H54 (cell line): Measurements from ENCODE around the gene SETD4.

Source experiments
- DNase-seq: peaks from one replicate; pipeline ENCODE4 v3.0.0; 2011; ENCODE audit warnings: low spot score, mixed read lengths; ENCODE audit not compliant: insufficient read length
- FAIRE-seq: peaks from 3 replicates; lab custom pipeline; 2011; peaks lifted over from hg19 to GRCh38; lab: Jason Lieb, UNC
- POLR2A ChIP-seq: IDR thresholded peaks from 2 replicates; pipeline ENCODE4 v1.6.1; 2011; ENCODE audit warnings: low read depth, mild to moderate bottlenecking, low read length

Gene SETD4

DNA sequence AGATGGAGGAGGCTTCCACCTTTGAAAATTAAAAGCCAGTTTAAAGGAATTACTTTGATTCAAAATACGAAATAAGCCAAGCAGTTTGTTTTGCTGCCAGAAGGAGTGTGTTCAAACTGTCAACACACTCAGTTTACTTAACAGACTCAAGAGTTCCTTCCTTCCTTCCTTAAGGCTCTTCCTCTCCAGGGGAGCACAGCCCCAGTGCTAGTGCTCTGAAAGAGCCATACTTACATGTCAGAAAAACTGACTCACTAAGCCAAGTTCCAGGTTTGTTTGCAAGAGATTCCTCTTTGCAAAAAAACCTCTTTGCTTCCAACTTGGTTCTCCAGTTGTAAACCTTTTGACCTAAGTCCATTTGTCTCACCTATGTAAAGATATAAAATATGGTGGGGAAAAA is 14.3 kb downstream of the SETD4 start:
- TF ChIP-seq POLR2A, result no peak
- FAIRE-seq (no peak), DNase-seq (no peak)

DNA sequence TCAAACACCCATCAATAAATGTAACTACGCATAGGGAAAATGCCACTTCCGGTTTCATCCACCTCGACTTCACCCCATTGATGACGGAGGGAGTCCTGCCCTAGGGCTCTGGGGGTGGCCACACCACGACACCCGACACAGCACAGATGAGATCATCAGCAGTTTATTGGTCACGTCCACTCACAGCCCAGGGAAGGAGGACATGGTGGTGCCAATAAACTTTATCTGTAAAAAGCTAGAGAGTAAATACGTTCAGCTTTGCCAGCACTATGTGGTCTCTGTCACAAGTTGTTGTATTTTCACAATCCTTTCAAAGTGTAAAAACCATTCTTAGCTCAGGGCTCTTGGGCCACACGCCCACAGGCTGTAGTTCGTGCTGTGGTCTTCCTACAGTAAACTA is 16.3 kb downstream of the SETD4 start:
- no peak for DNase-seq
- no peak for TF ChIP-seq POLR2A
- no peak for FAIRE-seq

DNA sequence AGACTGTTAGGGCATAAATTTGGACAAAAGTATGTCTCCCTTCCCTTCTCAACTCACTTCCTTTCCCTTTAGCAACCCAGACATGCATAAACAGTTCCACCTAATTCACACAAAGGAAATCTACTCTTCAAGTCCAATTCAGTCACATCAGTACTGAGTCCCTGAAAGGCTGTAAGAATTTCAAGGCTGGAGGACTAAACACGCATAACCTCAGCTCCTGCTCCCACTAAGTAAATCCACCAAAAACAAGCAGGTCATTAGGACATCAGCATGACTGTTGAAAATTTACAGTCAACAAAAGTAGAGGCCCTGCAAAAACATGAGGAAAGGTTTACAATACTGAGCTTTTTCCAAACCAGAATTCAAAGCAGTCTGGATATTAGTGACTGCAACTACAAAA is 18.4 kb downstream of the SETD4 start:
- DNase-seq (no peak), FAIRE-seq (no peak)
- no peak for TF ChIP-seq POLR2A

DNA sequence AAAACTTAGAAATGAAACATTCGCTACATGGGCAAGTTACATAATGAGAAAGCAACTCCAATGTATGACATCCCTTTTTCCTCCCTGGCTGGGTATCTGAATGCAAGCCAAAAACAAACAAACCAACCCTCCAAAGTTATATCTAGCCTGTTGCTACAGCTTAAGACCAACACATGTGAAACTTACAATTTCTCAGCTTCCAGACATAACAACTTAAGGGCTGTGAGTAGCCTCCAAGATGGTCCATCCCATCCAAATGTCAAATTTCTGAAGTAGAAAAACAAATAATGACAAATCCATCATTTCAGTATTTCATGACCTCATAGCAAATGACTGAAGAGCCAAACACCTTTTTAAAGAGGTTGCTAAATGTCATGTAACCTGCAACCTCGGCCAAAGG is 19.9 kb downstream of the SETD4 start:
- TF ChIP-seq POLR2A, result no peak
- FAIRE-seq (no peak), DNase-seq (no peak)

DNA sequence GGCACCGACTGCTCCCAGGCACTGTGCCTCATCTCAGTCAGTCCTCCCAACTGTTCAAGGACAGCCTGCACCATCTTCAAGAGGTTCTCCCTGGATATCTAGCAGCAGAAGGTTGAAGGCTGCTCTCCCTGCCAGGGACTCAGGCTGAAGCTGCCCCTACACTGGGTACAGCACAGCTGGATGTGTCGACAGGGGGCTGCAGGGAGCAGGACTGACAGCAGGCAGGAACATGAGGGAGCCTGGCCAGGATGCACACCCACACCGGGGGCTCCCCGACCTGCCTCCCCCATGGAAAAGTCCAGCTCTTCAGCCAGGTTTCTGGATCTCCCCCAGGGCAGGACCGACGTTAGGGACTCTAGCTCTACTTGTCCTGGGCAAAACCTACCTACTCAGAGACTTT is 20.5 kb downstream of the SETD4 start:
- DNase-seq (no peak), FAIRE-seq (no peak)
- TF ChIP-seq POLR2A, result no peak

DNA sequence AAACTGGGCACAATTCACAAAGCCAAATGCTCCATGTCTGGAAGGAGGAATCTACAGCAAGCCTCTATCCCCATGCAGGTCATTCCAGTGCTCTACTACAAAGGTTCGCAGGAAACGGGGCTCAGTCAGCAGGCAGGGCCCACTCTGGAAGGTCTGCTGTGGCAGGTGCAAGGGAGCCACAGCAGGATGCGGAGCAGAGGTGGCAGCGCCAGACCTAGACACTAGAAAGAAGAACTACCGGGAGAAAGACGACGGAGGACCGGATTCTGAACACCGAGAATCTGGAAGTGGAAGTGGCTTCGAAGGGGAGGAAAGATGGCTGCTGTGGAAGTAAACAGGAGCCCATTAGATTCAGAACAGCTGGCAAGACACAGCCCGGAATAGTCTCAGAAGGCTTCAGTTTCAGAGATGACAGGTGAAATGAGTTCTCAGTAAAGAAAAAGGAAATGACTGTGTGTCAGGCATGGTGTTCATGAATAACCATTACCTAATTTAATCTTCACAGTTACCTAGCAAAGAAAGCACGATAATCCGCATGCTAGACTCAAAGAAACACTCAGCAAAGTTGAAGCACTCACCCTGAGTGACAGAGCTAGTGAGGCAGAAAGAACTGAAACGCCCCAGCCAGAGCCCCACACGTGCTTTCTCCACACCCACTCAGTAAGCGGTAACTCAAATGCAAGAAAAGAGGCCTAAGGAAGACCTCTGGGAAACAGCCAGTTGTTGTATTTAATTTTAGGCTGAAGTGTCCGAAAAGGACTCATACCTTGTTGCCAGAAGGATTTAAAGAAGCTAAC is 21.4 kb downstream of the SETD4 start:
- FAIRE-seq, result no peak
- DNase-seq, result no peak
- no peak for TF ChIP-seq POLR2A

DNA sequence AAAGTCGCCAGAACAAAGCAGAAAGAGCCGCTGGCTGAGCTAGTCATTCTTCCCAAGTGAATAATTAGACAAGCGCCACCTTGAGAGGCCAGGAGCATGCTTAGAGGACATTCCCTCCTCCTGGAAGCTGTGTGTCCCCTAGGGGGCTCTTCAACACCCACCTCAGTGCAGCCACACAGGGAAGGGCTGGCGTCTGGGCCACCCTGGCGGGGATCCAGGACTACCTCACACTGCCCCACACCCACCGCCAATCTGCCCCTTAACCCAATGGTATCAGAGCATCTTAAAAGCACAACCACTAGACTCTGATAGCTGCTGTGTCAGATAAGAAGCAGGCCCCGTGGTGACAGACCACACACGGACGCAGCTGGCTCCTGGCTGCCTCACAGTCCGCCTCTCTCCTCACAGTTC is 24.9 kb downstream of the SETD4 start:
- no peak for TF ChIP-seq POLR2A
- FAIRE-seq (no peak), DNase-seq (no peak)

DNA sequence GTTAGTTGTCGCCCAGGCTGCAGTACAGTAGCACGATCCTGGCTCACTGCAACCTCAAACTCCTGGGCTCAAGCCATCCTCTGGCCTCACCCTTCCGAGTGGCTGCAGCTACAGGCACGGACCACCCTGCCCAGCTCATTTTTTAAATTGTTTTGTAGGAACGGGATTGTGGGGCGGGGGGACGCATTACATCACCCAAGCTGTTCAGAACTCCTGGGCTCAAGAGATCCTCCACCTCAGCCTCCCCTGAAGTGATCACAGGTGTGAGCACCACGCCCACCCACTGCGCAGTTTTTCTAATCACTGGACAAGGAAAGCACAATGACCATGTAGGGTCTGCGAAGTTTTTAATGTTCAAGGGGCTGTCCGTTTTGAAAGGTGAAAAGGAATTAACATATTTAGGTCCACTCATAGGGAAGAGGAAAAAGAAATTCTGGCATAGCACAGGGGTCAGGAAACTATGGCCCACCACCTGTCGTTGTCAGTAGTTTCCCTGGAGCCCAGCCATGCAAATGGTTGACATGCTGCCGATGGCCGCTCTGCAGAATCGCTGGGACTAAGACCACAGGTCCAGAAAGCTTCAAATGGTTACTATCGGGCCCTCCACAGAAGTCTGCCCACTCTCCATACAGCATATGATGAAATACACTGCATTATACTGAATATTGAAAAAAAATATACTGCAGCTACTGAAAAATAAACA is 26.0 kb downstream of the SETD4 start:
- TF ChIP-seq POLR2A, result no peak
- DNase-seq, result no peak
- no peak for FAIRE-seq

DNA sequence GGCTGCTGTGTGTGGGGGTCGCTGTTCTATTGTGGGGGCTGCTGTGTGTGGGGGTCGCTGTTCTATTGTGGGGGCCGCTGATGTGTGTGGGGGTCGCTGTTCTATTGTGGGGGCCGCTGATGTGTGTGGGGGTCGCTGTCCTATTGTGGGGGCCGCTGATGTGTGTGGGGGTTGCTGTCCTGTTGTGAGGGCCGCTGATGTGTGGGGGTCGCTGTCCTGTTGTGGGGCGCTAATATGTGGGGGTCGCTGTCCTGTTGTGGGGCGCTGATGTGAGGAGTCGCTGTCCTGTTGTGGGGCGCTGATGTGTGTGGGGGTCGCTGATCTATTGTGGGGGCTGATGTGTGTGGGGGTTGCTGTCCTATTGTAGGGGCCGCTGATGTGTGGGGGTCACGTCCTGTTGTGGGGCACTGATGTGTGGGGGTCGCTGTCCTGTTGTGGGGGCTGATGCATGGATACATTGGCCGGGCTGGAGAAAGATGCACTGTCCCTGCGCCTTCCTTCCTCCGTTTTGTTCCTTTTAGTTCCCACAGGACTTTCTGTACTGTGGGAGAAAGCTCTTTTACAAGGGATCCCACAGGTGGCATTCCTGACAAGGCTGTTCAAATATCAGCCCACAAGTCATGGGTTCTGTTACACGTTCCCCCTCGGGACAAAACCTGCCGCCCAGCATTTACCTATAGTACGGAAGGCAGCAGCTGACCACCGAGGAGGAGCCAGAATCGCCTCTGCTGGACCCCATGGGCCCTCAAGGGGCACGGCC is 27.5 kb downstream of the SETD4 start:
- FAIRE-seq (no peak), DNase-seq (no peak)
- no peak for TF ChIP-seq POLR2A

DNA sequence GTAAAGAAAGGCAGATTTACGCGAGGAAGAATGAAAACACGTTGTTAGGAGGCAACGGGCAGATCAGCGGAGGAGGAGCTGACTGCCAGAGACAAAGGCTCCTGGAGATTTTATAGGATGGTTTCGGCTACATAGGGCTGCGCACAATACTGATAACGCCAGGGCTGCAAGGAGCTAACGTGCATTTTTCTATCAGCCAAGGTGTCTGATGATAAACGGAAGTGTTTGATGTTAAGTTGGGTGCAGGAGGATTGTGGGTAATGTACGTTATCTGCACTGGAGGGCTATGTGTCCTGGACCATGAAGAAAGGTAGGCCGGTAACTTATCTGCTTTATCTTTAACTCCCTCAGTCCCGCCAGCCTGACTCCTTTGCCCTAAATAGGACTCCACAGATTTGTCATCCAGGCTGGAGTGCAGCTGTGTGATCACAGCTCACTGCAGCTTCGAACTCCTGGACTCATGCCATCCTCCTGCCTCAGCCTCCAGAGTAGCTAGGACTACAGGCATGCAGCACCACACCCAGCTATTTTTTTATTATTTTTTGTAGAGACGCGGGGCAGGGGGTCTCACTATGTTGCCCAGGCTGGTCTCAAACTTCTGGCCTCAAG is 29.6 kb downstream of the SETD4 start:
- TF ChIP-seq POLR2A, result no peak
- FAIRE-seq (no peak), DNase-seq (no peak)

DNA sequence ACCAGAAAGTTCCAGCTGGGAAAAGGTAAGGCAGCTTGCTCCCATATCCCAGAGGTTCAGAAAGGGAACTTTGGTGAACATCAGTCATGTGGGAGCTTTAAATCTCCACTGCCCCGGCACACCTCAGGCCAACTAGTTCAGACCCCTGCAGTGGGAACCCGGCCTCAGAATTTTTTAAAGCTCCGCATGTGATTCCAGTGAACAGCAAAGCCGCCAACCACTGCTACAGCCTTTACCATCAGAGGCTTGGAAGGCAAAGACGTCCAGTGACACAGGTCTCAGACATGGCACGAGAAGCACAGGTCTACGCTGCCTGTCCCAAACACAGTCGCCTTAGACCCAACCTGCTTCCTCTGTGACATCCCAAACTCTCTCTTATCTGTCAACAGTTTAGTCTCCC is 31.0 kb downstream of the SETD4 start:
- DNase-seq (no peak), FAIRE-seq (no peak)
- no peak for TF ChIP-seq POLR2A

DNA sequence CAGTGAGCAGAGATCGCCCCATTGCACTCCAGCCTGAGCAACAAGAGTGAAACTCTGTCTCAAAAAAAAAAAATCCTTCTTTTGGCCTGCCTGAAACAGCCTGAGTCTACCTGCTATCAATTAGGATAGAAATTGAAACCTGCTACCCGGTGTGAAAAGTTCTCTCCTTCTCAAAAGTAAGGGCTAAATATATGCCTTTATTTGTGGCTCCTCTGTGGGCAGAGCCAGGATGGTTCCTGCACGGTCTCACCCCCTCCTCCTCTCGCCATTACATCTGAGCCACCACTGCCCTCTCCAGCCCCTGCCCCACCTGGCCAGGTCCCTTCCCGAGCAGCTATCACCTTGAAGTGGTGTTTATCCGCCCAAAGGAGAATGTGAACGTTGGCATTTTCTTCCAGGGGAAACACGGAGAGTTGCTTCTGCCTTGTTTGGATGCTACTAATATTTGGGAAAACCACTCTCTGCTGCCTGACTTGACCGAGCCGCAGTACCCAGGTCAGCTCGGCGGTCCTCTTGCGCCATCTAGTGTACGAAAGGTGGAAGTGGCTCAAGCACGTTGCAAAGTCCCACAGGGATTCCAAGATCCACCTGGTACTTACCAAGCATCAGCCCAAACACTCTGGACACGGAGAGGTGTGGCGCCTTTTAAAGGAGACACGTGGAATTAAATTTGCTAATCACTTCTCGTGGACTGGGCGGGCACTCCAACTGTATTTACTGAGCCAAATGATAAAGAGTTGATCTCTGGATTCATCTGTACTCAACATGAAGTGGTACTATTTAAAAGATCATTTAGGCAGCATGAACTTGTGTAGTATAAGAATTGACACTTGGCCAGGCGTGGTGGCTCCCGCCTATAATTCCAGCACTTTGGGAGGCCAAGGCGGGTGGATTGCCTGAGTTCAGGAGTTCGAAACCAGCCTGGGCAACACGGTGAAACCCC is 31.9 kb downstream of the SETD4 start:
- FAIRE-seq, result peak; percentile 23
- peak; percentile 93 for DNase-seq
- no peak for TF ChIP-seq POLR2A

DNA sequence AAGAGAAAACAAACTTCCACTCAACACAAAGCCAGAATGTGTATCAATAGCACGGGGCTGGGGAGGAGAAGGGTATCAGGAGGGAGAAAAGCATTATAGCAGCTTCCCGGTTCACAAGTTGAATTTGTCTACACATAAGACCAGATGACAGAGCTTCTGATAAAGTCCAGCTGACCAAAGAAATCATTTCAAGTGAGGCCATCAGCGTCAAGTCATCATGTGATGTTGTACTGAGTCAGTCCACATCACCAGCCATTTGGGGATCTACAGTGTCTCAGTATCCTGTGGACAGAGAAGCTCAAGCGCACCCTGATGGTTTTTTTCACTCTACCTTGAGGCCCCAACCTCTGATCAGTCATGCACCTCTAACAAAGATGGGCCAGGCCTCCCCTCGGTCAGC is 33.0 kb downstream of the SETD4 start:
- DNase-seq (peak; percentile 23), FAIRE-seq (no peak)
- no peak for TF ChIP-seq POLR2A
